K562 (cell line): ENCODE data around the gene KMT2D. TPM values are rescaled to one million over a fixed set of nuclear protein-coding genes. Genes with fewer than 3 reads are reported as not detected.

Source experiments
- ATAC-seq: fragments of 200-7000 bp; cut with Tn5 transposase; 3 replicates; pipeline ENCODE4 v1.9.1; 2020; ENCODE audit warnings: moderate library complexity
- BruUV-seq: library from RNA; stranded (reverse); fragments of 400-500 nt; replicated peaks from 2 replicates; lab custom pipeline; 2021; lab: Mats Ljungman, UMichigan
- CTCF ChIA-PET: fragments of 300-600 bp; formaldehyde crosslinking; extraction: SDS; loops from one replicate; lab custom pipeline; 2021; ENCODE audit warnings: low intra/inter-chr PET ratio; lab: Yijun Ruan, JAX
- POLR2A ChIA-PET: fragments of 300-600, 350-650 bp; sonication (Branson Sonifier 250); formaldehyde crosslinking; extraction: SDS; loops from one replicate; lab custom pipeline; 2021; ENCODE audit warnings: antibody characterized with exemption, inconsistent platforms; lab: Yijun Ruan, JAX
- DNase-seq, 4 experiments: peaks; one replicate each; pipeline versions ENCODE4 v3.0.0 to v3.0.0-alpha.2; 2011 to 2018; ENCODE audit warnings: low spot score in 3 of 4, mixed read lengths in 3 of 4; ENCODE audit errors: extremely low read depth in 1 of 4
- FAIRE-seq: peaks from 2 replicates; lab custom pipeline; 2011; peaks lifted over from hg19 to GRCh38; lab: Jason Lieb, UNC
- H2AFZ ChIP-seq: 2 replicates; pipeline ENCODE4 v1.6.0; 2011; ENCODE audit warnings: low read depth, low read length, control low read depth, inconsistent platforms
- H3K27ac ChIP-seq: fragments of 200-600 bp; 3 replicates; pipeline ENCODE4 v1.8.0; 2011; ENCODE audit warnings: low read depth, mild to moderate bottlenecking, control low read depth, inconsistent platforms, low read length, moderate library complexity, mixed read lengths; ENCODE audit errors: extremely low read depth
- H3K27me3 ChIP-seq, 2 experiments: fragments of 300-600 bp in 1 of 2; 2 replicates in 1 of 2; 3 replicates in 1 of 2; pipeline versions ENCODE4 v1.6.0 to v1.8.0; 2011; ENCODE audit warnings: inconsistent platforms in 2 of 2, low read length in 2 of 2, mild to moderate bottlenecking in 1 of 2, mixed read lengths in 1 of 2, moderate library complexity in 1 of 2; ENCODE audit not compliant: control insufficient read depth in 2 of 2, insufficient read depth in 2 of 2
- H3K36me3 ChIP-seq: fragments of 300-600 bp; 3 replicates; pipeline ENCODE4 v1.8.0; 2011; ENCODE audit warnings: mild to moderate bottlenecking, low read length, inconsistent platforms; ENCODE audit not compliant: control insufficient read depth, insufficient read depth
- H3K4me1 ChIP-seq, 2 experiments: fragments of 200-600 bp in 1 of 2; replicated peaks in 1 of 2; 2 replicates in 1 of 2; 3 replicates in 1 of 2; pipeline versions ENCODE4 v1.5.1 to v1.8.0; 2011; ENCODE audit warnings: inconsistent platforms in 2 of 2, low read length in 2 of 2, mild to moderate bottlenecking in 1 of 2, mixed read lengths in 1 of 2, moderate library complexity in 1 of 2; ENCODE audit not compliant: control insufficient read depth in 2 of 2, insufficient read depth in 2 of 2
- H3K4me2 ChIP-seq: 2 replicates; pipeline ENCODE4 v1.6.1; 2011; ENCODE audit warnings: low read length, control low read depth, inconsistent platforms, mixed read lengths; ENCODE audit not compliant: insufficient read depth
- H3K4me3 ChIP-seq: fragments of 200-600 bp; sonication (generic), shearing (Covaris generic); 2 replicates; pipeline ENCODE4 v1.5.1; 2016; ENCODE audit warnings: control low read depth, inconsistent platforms
- H3K79me2 ChIP-seq: fragments of 200-600 bp; 3 replicates; pipeline ENCODE4 v1.8.0; 2011; ENCODE audit warnings: low read length, inconsistent platforms; ENCODE audit not compliant: control insufficient read depth, insufficient read depth
- H3K9ac ChIP-seq, 2 experiments: 2 replicates each; pipeline versions ENCODE4 v1.6.0 to v1.6.1; 2011; ENCODE audit warnings: low read depth in 2 of 2, low read length in 2 of 2, control low read depth in 1 of 2, inconsistent platforms in 1 of 2, mild to moderate bottlenecking in 1 of 2, mixed read lengths in 1 of 2; ENCODE audit not compliant: insufficient read depth in 1 of 2
- H3K9me1 ChIP-seq: one replicate; pipeline ENCODE4 v1.6.0; 2011; ENCODE audit warnings: inconsistent platforms, mild to moderate bottlenecking, low read length, moderate library complexity; ENCODE audit not compliant: control insufficient read depth, insufficient read depth
- H3K9me3 ChIP-seq: replicated peaks from 2 replicates; pipeline ENCODE4 v1.5.1; 2011; ENCODE audit warnings: low read depth, low read length, inconsistent platforms; ENCODE audit not compliant: control insufficient read depth, insufficient read depth
- H4K20me1 ChIP-seq: replicated peaks from 2 replicates; pipeline ENCODE4 v1.6.1; 2011; ENCODE audit warnings: low read length, inconsistent platforms, mixed read lengths; ENCODE audit not compliant: control insufficient read depth, insufficient read depth
- CBX1 ChIP-seq: sonication (generic); IDR thresholded peaks from 2 replicates; pipeline ENCODE4 v1.6.1; 2016; ENCODE audit warnings: antibody characterized with exemption, low read depth, mild to moderate bottlenecking
- ELF4 ChIP-seq: fragments of 450-650 bp; formaldehyde crosslinking; IDR thresholded peaks from 2 replicates; pipeline ENCODE4 v1.4.0; 2022; ENCODE audit warnings: missing genetic modification characterization
- MTA1 ChIP-seq: fragments of 450-650 bp; IDR thresholded peaks from 2 replicates; pipeline ENCODE4 v1.6.1; 2017; ENCODE audit warnings: borderline replicate concordance
- ZBTB40 ChIP-seq, 2 experiments: fragments of 450-650 bp in 1 of 2; sonication (generic) in 1 of 2; formaldehyde crosslinking in 1 of 2; IDR thresholded peaks; 2 replicates each; pipeline versions ENCODE4 v1.7.1 to v1.9.0; 2016 to 2022; ENCODE audit warnings: inconsistent platforms in 1 of 2, mild to moderate bottlenecking in 1 of 2, missing genetic modification reagents in 1 of 2
- ZNF449 ChIP-seq: fragments of 250-450 bp; sonication (Bioruptor Pico); IDR thresholded peaks from 2 replicates; pipeline ENCODE4 v1.8.0; 2022; ENCODE audit warnings: moderate library complexity, mild to moderate bottlenecking, inconsistent platforms
- ZNF780A ChIP-seq: fragments of 250-450 bp; sonication (Bioruptor Pico); IDR thresholded peaks from 2 replicates; pipeline ENCODE4 v1.5.0; 2021; ENCODE audit warnings: mild to moderate bottlenecking
- WGBS: fragments of 100-300 bp; shearing (Covaris generic); methylation state at CpG from one replicate; pipeline ENCODE4 v1.1.6; 2016; ENCODE audit warnings: low coverage, mixed read lengths; ENCODE audit not compliant: insufficient coverage; ENCODE audit errors: missing lambda C conversion rate; 5-methylcytosine and 5-hydroxymethylcytosine counted together
- in situ Hi-C: fragments of 300-500 bp; cut with MboI; formaldehyde crosslinking; loops from 4 replicates; pipeline ENCODE4 v1.15.0; 2018; ENCODE audit warnings: inconsistent platforms, mixed read lengths
- intact Hi-C: fragments of 100-400 bp; cut with micrococcal nuclease; formaldehyde crosslinking; loops from 2 replicates; pipeline ENCODE4 v1.14.2; 2022
- polyA plus RNA-seq, 8 experiments: library from polyadenylated mRNA; depleted of rRNA in 4 of 8; stranded (reverse) in 5 of 8; unstranded in 3 of 8; fragments of >200 nt; fragmentation: Nextera tagmentation in 2 of 8; fragmentation: Illumina TruSeq in 1 of 8; extraction: Ambion mirVana in 2 of 8; extraction: Trizol in 1 of 8; gene quantifications; 2 replicates each; pipeline versions ENCODE4 v1.2.1 to v1.2.3, GENCODE V29; 2011 to 2014; ENCODE audit warnings: inconsistent platforms in 1 of 8, missing spikeins in 1 of 8
- total RNA-seq, 7 experiments: library from RNA; depleted of rRNA in 6 of 7; stranded (reverse); fragments of >200 nt in 6 of 7; fragmentation: Illumina TruSeq in 2 of 7; extraction: Trizol in 2 of 7; gene quantifications; 2 replicates each; pipeline versions ENCODE4 v1.2.1 to v1.2.3, GENCODE V29; 2011 to 2021; ENCODE audit warnings: low replicate concordance in 1 of 7

The KMT2D gene
- total and polyA plus RNA-seq, 9 of the 15 experiments (the other 6 are each of a cell fraction or from before 2014, with no cell fraction given), result 0.22 to 93.7 (median 13.7) TPM

GRCh38 chr12:49018261-49019119 is 42.1 kb downstream of the KMT2D start, which contains the start of gene PRKAG1 (continued):
- TF ChIP-seq ZNF449 (no peak), ZNF780A (CRISPR knock-in tag) (no peak), ELF4 (CRISPR knock-in tag) (peak; percentile 11; the same call in 1 of the 2 replicates)
- TF ChIP-seq, all 486 proteins: peak for 167

- ChIA-PET POLR2A (interaction anchor here (0.6 to 6.8 kb wide), 10 partner anchors 16 to 330 kb away, joined by 3 to 78 read pairs (median 4); partner anchors contain the start of genes DDN, TUBA1B and TUBA1C), CTCF (interaction anchor here (2.3 kb wide), 1 partner anchor 22 kb away, joined by 11 read pairs; no protein-coding TSS in a partner anchor)
- Histone ChIP-seq H4K20me1 (0 out of 2 replicates have a peak, but pooled peaks cover 3% of the 10 kb centered on the region), H3K4me2 (peak overlapping the region; percentile 86), H3K4me1 (peaks cover 40 to 49% of the 10 kb centered on the region in 2 experiments), H3K9ac (peak overlapping the region; percentile 93 to 99), H3K27ac (peak overlapping the region; percentile 99), H3K4me3 (peak overlapping the region; percentile 69), H3K9me3 (no peaks in the 10 kb centered on the region), H3K9me1 (no peaks in the 10 kb centered on the region), H3K36me3 (peaks cover 41% of the 10 kb centered on the region), H3K79me2 (peaks cover 30% of the 10 kb centered on the region), H2AFZ (peak overlapping the region; percentile 74), H3K27me3 (no peaks in the 10 kb centered on the region)
- in situ Hi-C loops, result no loop called here
- WGBS, result 3% methylated on average over 8 of the region's 8 CpGs
- peak in 2 of 4 experiments; percentile 46 to 57 for DNase-seq
- no TSS peak for BruUV-seq
- ATAC-seq, result peak; percentile 13
- peak; percentile 76 for FAIRE-seq
- intact Hi-C loops, result loop anchor here (2.0 kb wide), 1 partner anchor 21 kb away; no protein-coding TSS in a partner anchor
- TF ChIP-seq MTA1 (no peak), ZBTB40 (IDR thresholded peaks at IDR 0.05) (no peak), ZBTB40 (CRISPR knock-in tag; IDR thresholded peaks at IDR 0.05) (no peak), CBX1 (no peak)
Measured at GRCh38 chr12:49017891-49018260, 42.7 kb downstream of the KMT2D start.
